BJ (cell line): ENCODE data around the gene UBASH3B. TPM values are rescaled to one million over a fixed set of nuclear protein-coding genes. Genes with fewer than 3 reads are reported as not detected.

Experiments
- CTCF ChIA-PET: fragments of 350-600 bp; formaldehyde crosslinking; extraction: SDS; loops from one replicate; lab custom pipeline; 2021; ENCODE audit warnings: antibody characterized with exemption, inconsistent platforms; lab: Yijun Ruan, JAX
- POLR2A ChIA-PET: fragments of 300-600 bp; sonication (Branson Sonifier 250); formaldehyde crosslinking; extraction: SDS; loops from one replicate; lab custom pipeline; 2021; ENCODE audit warnings: antibody characterized with exemption; lab: Charles Lee
- DNase-seq: peaks from one replicate; pipeline ENCODE4 v3.0.0-alpha.2; 2011; ENCODE audit warnings: low read depth
- H3K27me3 ChIP-seq: 2 replicates; pipeline ENCODE4 v1.6.0; 2011; ENCODE audit warnings: low read length; ENCODE audit not compliant: control insufficient read depth, insufficient read depth
- H3K36me3 ChIP-seq: 2 replicates; pipeline ENCODE4 v1.5.1; 2011; ENCODE audit warnings: low read length; ENCODE audit not compliant: control insufficient read depth, insufficient read depth
- H3K4me3 ChIP-seq: 2 replicates; pipeline ENCODE4 v1.5.1; 2011; ENCODE audit warnings: low read depth, mild to moderate bottlenecking, control low read depth, low read length
- CTCF ChIP-seq: IDR thresholded peaks from 2 replicates; pipeline ENCODE4 v1.5.1; 2011; ENCODE audit warnings: low read depth, mild to moderate bottlenecking, control low read depth, inconsistent platforms, low read length, moderate library complexity; ENCODE audit not compliant: insufficient read depth
- polyA plus RNA-seq: library from polyadenylated mRNA; depleted of rRNA; stranded (reverse); fragments of >200 nt; gene quantifications from 2 replicates; pipeline ENCODE4 v1.2.3, GENCODE V29; 2011

UBASH3B gene
- polyA plus RNA-seq, 1 experiment, result 28.4 TPM

DNA sequence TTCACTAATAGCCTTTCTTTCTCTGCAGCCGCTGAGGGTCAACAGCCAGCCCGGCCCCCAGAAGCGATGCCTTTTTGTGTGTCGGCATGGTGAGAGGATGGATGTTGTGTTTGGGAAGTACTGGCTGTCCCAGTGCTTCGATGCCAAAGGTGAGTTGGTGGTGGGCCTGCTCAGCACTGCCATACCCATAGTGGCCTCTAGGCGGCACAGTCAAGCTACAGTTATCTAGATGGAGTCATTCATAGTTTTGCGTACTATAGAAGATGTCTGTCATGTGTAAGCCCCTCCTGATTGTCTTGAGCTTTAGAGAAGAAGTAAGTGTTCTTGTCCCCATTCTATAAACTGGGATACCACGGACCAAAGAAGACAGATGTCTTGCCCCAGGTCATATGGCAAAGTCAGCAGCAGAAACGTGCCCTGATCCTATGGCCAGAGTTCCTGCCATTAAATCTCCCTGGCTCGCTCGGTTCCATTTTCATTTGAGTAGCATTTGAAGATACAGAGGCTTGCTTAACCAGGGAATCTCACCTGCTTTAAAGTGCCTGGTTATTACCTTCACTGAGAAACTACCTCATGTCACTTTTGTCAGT, 140.7 kb downstream of the UBASH3B start:
- ChIA-PET CTCF (interaction anchor here (0.8 to 9.1 kb wide), 25 partner anchors 8 to 226 kb away, joined by 3 to 114 read pairs (median 4); no protein-coding TSS in a partner anchor), POLR2A (no interaction called here)
- peak; percentile 86 for TF ChIP-seq CTCF
- DNase-seq, result no peak
- Histone ChIP-seq H3K4me3 (no peak overlapping the region), H3K36me3 (peaks cover 10% of the 10 kb centered on the region), H3K27me3 (no peaks in the 10 kb centered on the region)

DNA sequence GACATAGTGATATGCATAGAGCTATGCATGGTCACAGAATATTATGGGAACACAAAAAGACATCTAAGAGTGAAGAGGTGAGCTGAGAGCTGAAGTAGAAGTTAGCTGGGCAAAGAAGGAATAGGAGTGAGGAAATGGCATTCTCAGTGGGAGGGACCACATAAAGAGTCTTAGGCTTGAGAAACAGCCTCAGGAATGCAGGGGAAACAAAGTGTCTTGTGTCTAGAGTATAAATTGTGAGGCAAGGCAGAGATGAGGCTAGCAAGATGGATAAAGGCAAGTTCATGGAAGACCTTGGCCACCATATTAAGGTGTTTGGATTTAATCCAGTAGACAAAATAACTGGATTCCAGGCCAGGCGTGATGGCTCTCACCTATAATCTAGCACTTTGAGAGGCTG, 142.1 kb downstream of the UBASH3B start:
- no peaks in the 10 kb centered on the region for H3K27me3 ChIP-seq
- H3K36me3 ChIP-seq, result peaks cover 10% of the 10 kb centered on the region
- no peak overlapping the region for H3K4me3 ChIP-seq
- no peak for TF ChIP-seq CTCF
- CTCF ChIA-PET, result interaction anchor here (0.6 to 9.1 kb wide), 9 partner anchors 10 to 225 kb away, joined by 3 to 114 read pairs (median 6); no protein-coding TSS in a partner anchor
- POLR2A ChIA-PET, result no interaction called here
- DNase-seq, result no peak

GRCh38 chr11:122799406-122800105, 144.0 kb downstream of the UBASH3B start:
- CTCF ChIA-PET, result interaction anchor here (1.5 to 9.1 kb wide), 2 partner anchors 54 to 73 kb away, joined by 3 to 114 read pairs; no protein-coding TSS in a partner anchor
- POLR2A ChIA-PET, result no interaction called here
- Histone ChIP-seq H3K4me3 (no peak overlapping the region), H3K27me3 (no peaks in the 10 kb centered on the region), H3K36me3 (peaks cover 10% of the 10 kb centered on the region)
- no peak for DNase-seq
- no peak for TF ChIP-seq CTCF

DNA sequence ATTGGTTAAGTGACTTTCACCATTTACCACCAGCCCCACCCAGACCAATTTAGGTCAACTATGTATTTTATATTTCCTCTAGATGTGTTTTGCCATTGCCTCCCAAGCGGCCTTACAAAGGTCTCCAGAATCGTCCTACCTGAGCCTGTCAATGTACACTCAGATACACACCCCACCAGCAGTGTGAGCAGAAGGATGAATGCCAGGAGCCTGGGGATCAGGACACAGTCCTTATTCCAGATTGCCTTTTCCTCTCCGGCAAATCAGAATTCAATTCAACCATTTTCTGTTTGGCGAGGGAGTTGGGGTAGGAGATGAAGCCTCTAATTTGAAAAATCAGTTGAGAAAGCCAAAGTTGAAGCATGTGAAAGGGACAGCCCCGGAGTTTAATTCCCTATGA, 147.4 kb downstream of the UBASH3B start:
- no peaks in the 10 kb centered on the region for H3K27me3 ChIP-seq
- no peak overlapping the region for H3K4me3 ChIP-seq
- DNase-seq, result no peak
- peaks cover 2% of the 10 kb centered on the region for H3K36me3 ChIP-seq
- no peak for TF ChIP-seq CTCF
- ChIA-PET POLR2A (no interaction called here), CTCF (interaction anchor here (1.3 kb wide), 1 partner anchor 8 kb away, joined by 5 read pairs; no protein-coding TSS in a partner anchor)

GRCh38 chr11:122803306-122803705, 147.8 kb downstream of the UBASH3B start:
- H3K27me3 ChIP-seq, result no peaks in the 10 kb centered on the region
- ChIA-PET CTCF (interaction anchor here (0.8 to 2.1 kb wide), 4 partner anchors 8 to 170 kb away, joined by 3 to 9 read pairs (median 4); no protein-coding TSS in a partner anchor), POLR2A (no interaction called here)
- peak; percentile 53 for DNase-seq
- peaks cover 2% of the 10 kb centered on the region for H3K36me3 ChIP-seq
- TF ChIP-seq CTCF, result no peak
- no peak overlapping the region for H3K4me3 ChIP-seq
